Measurements from ENCODE around the gene ZCWPW2. TPM values are rescaled to one million over a fixed set of nuclear protein-coding genes. Genes with fewer than 3 reads are reported as not detected.

The ZCWPW2 gene
- total and polyA plus RNA-seq, 2 of the 4 experiments (the other 2 are of a cell fraction), result 0.18 to 0.24 TPM

DNA sequence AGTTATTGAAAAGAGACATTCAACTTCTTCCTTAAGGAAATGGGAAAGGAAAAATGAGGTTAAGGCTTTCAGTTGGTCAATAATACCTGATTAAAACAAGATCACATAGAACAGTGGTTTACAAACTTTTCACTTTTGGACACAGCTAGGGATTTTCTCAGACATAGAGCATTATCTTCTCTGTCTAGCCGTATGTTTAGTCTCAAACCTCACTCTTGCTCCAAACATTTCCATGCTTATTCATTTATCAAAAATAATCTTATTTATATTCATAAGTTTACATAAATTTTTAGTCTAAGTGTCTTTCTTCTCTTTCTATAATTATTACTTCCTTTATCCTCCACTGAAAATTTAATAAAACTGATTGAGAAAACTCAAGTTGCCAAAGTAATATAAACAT lies 114.3 kb downstream of the ZCWPW2 start:
- Histone ChIP-seq H4K8ac (ENCODE audit: low read depth in 2 of 2, low read length in 2 of 2) (no peak overlapping the region), H3K14ac (replicated peaks; ENCODE audit: low read depth, low read length) (no peak overlapping the region), H2BK5ac (ENCODE audit: low read depth, low read length, poor library complexity, severe bottlenecking) (no peak overlapping the region), H3K9ac (ENCODE audit: low read depth, low read length) (no peak overlapping the region), H3K27me3 (ENCODE audit: control insufficient read depth, insufficient read depth, low read length) (no peaks in the 10 kb centered on the region), H3K9me3 (ENCODE audit: control insufficient read depth, insufficient read depth, low read length) (no peaks in the 10 kb centered on the region), H3K18ac (ENCODE audit: low read depth, low read length) (no peak overlapping the region), H2AK5ac (ENCODE audit: low read depth, low read length) (no peak overlapping the region), H3K36me3 (ENCODE audit: control insufficient read depth, insufficient read depth, low read length) (no peaks in the 10 kb centered on the region), H3K23ac (ENCODE audit: low read depth, low read length) (no peak overlapping the region), H3K27ac (ENCODE audit: insufficient read depth, low read length) (no peak overlapping the region), H2AFZ (replicated peaks; ENCODE audit: low read length, poor library complexity) (no peak overlapping the region), H3K4me2 (ENCODE audit: low read depth, low read length) (no peak overlapping the region), H3K4ac (ENCODE audit: low read depth, low read length) (no peak overlapping the region), H3K56ac (ENCODE audit: extremely low read depth, insufficient read depth, low read length) (no peak overlapping the region), H2BK20ac (ENCODE audit: low read depth, low read length) (no peak overlapping the region), H2BK15ac (ENCODE audit: low read depth, low read length) (no peak overlapping the region), H4K20me1 (ENCODE audit: insufficient read depth, low read length) (no peaks in the 10 kb centered on the region), H4K5ac (ENCODE audit: low read depth, low read length) (no peak overlapping the region), H2BK120ac (ENCODE audit: low read depth, low read length) (no peak overlapping the region), H3K79me1 (ENCODE audit: low read depth in 1 of 2, low read length in 2 of 2) (no peaks in the 10 kb centered on the region), H3K4me3 (ENCODE audit: insufficient read depth, low read depth, low read length) (no peak overlapping the region), H3K4me1 (ENCODE audit: control insufficient read depth, insufficient read depth, low read length) (no peaks in the 10 kb centered on the region), H4K91ac (ENCODE audit: insufficient read depth, low read depth, low read length) (no peak overlapping the region), H2AK9ac (replicated peaks; ENCODE audit: low read depth, low read length, poor library complexity) (no peak overlapping the region), H3K9me1 (ENCODE audit: insufficient read depth, low read length) (no peaks in the 10 kb centered on the region)
- DNase-seq, result no peak
- no TSS peak for BruUV-seq (replicated peaks)
- in situ Hi-C loops (cut with MboI; ENCODE audit: low sequenced_read_pairs), result no loop called here
- CTCF ChIA-PET, result no interaction called here
- WGBS, 2 experiments (ENCODE audit: extremely low coverage in 2 of 2, insufficient read length in 1 of 2), result no CpG with 5 or more reads among the region's 1 CpG
- POLR2A ChIA-PET (ENCODE audit: unreplicated experiment), result no interaction called here
- no peak for TF ChIP-seq NFE2L2 (IDR thresholded peaks at IDR 0.05; ENCODE audit: low read depth, low read length)
- TF ChIP-seq SMC3 (IDR thresholded peaks at IDR 0.05; ENCODE audit: low read depth, low read length), result no peak
- TF ChIP-seq CEBPB (IDR thresholded peaks at IDR 0.05; ENCODE audit: low read depth, low read length), result no peak
- TF ChIP-seq RAD21 (IDR thresholded peaks at IDR 0.05; ENCODE audit: low read length), result no peak
- TF ChIP-seq, protein P1, sequence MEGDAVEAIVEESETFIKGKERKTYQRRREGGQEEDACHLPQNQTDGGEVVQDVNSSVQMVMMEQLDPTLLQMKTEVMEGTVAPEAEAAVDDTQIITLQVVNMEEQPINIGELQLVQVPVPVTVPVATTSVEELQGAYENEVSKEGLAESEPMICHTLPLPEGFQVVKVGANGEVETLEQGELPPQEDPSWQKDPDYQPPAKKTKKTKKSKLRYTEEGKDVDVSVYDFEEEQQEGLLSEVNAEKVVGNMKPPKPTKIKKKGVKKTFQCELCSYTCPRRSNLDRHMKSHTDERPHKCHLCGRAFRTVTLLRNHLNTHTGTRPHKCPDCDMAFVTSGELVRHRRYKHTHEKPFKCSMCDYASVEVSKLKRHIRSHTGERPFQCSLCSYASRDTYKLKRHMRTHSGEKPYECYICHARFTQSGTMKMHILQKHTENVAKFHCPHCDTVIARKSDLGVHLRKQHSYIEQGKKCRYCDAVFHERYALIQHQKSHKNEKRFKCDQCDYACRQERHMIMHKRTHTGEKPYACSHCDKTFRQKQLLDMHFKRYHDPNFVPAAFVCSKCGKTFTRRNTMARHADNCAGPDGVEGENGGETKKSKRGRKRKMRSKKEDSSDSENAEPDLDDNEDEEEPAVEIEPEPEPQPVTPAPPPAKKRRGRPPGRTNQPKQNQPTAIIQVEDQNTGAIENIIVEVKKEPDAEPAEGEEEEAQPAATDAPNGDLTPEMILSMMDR (conservative IDR thresholded peaks at IDR 0.05; ENCODE audit: low read depth, low read length), result no peak
- no peak for TF ChIP-seq CHD1 (IDR thresholded peaks at IDR 0.05; ENCODE audit: low read depth, low read length)
- TF ChIP-seq BHLHE40 (IDR thresholded peaks at IDR 0.05; ENCODE audit: low read depth, low read length), result no peak
- TF ChIP-seq MXI1 (IDR thresholded peaks at IDR 0.05; ENCODE audit: borderline replicate concordance, low read depth, low read length), result no peak
- no peak for TF ChIP-seq MAZ (IDR thresholded peaks at IDR 0.05; ENCODE audit: borderline replicate concordance, low read depth, low read length)
- intact Hi-C loops (cut with micrococcal nuclease), result no loop called here
- dilution Hi-C loops (cut with HindIII; ENCODE audit: low sequenced_read_pairs, unreplicated experiment), result no loop called here
- no peak for ATAC-seq (ENCODE audit: low read depth)

All from IMR-90 (cell line).